Stimulated activated CD4-positive, alpha-beta T cell treated with anti-CD3 and anti-CD28 coated beads, Interleukin-2, amount 100 ng/mL, for 4 hours (primary cell): ENCODE results near the gene ZNF488.
"Not testable (repeated sequence)": the region's sequence is repeated elsewhere in the genome, so short reads cannot be mapped to it uniquely, and the experiment has no call there.

Source experiments
- DNase-seq: peaks from one replicate; pipeline ENCODE4 v3.0.0-alpha.2; 2020; ENCODE audit warnings: low read depth

Gene ZNF488

DNA sequence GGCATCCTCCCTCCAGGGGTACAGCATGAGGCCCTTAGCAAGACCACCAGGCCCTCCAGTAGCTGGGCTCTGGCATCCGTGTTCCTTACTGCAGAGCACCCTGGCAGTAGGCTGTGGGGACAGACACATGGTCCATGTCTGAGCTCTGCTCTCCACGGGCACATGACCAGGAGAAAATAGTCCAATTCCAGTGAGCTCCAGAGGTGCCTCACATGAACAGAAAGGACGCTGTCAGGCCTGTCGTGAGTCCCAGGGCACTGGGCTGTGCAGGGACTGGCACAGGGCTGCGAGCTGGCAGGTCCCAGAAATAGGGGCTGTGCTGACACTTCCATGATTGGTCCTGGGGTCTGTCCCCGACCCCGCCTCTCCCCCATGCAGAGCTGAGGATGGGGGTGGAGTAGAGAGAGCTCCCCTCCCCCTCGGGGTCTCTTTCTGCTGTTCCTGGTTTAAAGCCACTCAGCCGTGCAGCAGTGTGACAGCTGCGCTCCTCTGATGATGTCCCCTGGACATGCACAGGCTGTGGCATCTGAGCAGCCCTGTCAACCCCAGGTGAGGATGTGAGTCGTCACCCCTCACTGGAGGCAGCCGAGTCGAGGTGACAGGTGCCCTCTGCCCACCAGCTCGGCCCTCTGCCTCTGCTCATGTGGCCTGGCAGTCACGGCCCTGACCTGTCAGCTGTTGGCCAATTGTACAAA is 25.2 kb upstream of the ZNF488 start:
- no peak for DNase-seq

DNA sequence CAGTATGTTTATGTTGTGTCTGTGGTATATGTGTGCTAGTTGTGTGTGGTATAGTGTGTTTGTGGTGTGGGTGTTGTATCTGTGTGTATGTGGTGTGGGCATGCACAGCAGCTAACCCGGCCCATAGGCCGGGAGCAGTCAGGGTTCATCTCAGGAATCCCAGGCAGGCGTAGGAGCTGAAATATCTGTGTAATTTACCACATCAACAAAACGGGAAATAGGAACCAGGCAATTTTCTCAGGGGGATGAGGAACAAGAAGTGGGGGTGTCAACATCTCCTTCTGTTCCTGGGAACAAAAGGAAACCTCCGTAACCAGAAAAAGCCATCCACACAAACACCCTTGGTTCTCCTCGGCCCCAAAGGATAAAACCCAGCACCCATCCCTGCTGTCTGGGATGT is 24.5 kb upstream of the ZNF488 start:
- no peak for DNase-seq

DNA sequence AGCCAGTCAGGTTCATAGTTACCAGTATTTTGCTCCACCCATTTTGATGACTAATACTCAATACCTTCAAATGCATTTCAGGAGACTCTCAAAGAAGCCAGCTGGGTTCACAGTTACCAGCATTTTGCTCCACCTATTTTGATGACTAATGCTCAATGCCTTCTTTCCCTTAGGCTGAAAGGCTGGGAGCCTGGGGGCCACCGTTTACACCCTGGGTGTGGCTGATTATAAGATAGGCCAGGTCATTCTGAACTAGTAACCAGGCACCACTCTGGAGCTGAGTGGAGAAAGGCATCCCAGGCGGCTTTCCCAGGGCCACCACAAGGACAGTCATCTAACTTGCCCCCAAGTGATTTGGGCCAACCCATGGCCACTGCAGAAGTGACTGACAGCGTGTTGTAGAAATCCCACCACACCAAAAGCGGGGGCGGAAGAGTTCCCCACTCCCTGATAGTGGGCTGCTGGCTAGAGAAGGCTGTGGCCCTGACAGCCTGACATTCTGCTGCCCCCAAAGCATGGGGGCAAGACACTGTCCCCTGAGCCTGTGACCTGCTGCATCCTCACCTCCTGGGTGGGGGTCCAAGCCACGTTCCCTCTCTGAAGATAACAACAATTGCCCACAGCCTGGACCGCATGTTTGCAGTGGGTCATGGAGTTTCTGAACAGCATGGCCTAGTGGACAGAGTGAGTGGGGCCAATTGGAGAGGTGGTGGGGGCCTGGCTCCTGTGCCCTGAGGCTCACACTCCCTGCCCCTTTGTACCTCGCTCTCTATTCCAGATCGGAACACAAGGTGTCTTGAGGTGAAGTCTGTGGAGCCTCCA is 23.0 kb upstream of the ZNF488 start:
- no peak for DNase-seq

DNA sequence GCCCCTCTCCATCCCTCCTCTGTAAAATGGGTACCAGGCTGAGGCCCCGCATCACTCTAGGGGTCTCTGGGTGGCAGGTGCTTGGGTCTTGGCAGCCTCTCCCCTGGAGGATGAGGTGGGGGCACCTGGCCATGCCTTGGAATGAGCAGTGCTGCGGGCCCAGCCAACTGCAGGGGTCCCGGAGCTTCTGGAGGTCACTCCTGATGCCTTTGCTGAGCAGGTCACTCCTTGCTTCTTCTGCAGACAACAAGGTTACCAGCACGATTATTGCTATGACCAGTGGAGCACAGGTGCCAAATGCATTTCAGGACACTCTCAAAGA is 22.4 kb upstream of the ZNF488 start:
- DNase-seq, result no peak

DNA sequence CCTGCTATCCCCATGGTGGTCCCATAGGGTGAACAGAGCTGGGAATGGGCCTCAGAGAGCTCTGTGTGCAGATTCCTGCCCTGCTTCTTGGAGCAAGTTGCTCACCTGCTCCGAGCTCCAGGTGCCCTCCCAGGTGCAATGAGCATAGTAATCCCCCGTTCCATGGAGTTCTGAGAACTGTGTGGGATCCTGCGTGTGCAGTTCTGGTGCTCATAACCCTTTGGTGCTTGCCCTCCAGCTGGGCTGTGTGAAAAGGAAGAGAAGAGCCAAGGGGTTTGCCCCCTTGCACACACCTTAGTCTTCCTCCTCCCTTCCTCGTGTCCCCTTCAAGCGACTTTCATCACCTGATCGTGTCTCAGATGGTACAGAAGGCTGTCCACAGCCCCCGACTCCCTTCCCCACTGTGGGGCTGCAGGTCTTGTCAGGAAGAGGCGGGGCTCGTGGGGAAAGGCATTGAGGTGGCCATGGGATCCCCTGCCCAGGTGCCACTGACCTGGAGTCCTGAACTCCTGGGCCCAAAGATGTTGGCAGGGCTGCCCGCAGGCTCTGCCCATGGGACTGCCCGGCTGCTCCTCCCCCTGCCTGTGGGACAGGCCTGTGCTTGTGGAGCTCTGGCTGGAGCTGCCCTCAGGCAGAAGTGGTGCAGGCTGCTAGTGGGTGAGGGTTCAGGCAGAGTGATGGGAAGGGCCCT is 21.9 kb upstream of the ZNF488 start:
- no peak for DNase-seq

DNA sequence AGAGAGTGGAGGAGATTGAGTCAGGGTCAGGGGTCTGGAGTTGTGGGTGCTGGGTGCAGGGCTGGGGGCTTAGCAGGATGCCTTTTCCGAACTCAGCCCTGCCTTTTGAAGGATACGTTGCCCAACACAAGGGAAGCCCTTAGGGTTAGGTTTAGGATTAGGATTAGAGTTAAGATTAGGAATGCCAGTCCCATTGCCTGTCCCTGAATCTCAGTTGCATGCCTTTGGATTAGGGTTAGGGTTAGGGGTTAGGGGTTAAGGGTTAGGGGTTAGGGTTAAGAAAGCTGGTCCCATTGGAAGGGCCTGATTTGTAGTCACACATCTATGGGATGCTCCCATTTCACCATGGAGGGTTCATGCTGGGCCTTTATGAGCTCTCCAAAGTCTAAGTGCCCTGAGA is 20.8 kb upstream of the ZNF488 start:
- no peak for DNase-seq

DNA sequence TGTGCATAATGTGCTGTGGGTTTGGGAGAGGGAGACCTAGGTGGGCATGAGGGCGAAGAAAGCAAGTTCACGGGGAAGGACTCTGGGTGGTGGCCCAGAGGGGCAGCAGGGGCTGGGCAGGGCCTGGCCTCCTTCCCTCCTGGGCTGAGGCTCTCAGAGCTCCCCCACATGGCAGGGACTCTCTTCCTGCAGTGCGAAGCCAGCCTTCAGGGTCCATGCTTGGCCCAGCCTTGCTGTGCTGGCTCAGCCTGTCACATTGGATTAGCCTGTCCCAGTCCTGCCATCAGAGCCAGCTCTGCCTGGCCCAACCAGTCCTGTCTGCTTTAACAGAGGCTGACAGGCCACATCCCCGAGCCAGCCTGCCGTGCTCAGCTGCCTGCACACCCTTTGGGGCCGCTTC is 20.4 kb upstream of the ZNF488 start:
- no peak for DNase-seq

DNA sequence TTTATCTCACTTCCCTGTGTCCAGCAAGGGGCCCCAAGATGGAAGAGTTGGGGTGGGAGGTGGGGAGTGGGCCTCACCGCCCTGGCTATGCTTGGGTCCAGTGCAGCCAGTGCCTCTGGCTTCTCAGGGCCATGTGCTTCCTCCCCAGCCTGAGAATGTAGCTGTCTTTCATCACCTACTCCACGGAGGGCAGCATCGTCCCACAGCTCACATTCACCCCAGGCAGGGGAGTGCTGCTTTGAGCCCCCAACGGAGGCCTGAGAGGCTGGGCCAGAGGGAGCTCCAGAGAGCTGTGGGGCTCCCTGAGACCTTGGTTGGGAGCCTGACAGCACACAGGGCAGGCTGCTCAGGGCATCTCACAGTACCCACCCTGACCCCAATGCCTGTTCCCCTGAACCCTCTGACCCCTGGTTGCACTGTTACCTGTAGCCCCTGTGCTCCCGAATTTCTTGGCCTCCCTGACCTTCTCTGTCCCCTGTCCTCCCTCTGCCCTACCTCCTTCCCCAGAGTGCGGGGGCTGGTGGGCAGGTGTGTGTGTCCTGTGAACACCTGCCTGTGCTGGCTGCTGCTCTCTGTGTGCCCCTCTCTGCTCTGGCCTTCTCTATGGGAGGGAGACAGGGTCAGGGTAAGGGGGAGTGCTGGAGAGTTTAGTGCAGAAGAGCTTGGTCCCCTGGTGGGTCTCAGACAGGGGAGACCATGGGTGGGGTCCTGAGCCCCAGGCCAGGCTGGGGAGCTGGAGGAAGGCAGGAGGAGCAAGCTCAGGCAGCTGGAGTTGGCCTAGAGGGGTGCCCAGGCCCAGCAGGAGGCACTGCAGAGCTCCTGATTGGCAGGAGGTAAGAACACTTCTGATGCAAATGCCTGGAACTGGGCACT is 19.6 kb upstream of the ZNF488 start:
- DNase-seq, result no peak

DNA sequence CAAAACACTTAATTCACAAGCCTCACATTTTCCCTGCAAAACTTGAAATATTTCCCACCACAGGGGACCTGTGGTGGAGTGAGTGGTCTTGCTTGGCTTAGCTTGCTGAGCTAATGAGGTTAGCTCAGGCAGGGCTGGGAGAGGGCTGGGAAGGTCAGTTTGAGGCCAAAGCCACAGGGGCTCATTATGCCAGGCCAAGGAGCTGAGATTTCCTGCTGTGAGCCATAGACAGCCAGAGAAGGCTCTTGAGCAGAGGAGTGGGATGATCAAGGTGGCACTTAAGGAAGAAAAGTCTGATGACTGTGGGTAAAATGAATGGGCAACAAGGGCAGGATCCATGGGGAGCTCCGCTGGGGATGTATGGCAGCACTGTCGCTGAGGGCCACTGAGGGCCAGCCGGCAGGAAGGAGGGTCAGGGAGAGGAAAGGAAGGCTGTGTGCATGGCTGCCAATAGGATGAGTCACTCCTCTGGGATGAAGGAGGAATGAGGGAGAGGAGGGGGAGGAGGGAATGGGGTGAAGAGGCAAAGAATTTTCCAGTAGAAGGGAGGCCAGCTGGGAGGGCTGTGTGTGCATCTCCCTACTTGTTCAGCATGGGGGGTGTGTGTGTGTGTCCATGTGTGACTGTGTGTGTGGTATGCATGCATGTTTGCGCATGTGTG is 18.7 kb upstream of the ZNF488 start:
- DNase-seq, result no peak

DNA sequence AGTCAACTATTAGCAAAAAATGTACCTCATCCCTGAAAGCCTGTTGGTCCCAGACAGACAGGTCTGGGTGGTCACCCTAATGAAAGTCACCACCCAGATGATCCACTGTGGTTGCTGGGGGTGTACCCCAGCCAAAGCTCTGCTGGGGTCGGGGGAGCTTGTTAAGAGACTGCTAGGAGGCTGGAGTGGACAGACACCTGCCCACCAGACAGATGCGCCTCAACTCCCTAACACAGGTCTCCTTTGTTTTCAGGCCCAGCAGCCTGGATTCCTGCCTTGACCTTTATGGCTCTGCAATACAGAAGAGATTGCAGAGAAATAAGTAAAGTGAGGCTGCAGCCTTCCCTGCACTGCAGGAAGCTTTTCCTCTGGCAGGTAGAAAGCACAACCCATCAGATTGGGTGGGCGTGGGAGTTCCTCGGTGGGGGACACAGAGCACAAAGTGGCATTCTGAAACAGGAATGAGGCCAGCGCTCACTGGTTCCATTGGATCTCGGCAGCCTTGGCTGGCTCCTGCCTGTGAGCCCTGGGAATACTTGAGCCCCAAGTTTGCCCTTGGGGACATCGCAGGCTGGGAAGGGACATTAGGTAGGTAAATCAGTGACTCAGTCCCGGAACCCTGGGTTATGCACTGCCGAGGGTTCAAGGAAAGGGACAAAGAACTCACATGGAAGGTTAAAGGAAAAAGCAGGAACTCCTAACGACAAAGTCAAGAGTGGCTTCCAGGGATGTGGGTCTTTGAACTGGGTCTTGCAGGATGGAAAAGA is 18.0 kb upstream of the ZNF488 start:
- no peak for DNase-seq

DNA sequence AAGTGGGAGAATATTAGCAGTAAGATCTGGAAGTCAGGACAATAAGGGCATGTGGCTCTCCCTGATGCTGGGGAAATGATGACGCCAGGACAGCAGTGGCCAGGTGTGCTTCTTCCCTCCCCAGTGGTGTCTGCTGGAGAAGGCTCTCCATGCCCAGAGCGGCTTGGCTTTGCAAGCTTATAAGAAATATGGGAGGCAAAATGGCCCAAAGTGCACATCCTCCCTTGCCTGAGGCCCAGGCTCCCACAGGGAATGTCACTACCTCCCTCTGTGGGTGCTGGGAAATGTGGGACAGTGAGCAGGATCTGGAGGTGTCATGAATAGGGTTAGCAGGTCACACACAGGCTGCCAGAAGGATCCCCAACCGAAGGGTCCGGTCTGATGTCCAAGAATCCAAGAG is 17.1 kb upstream of the ZNF488 start:
- DNase-seq, result no peak

DNA sequence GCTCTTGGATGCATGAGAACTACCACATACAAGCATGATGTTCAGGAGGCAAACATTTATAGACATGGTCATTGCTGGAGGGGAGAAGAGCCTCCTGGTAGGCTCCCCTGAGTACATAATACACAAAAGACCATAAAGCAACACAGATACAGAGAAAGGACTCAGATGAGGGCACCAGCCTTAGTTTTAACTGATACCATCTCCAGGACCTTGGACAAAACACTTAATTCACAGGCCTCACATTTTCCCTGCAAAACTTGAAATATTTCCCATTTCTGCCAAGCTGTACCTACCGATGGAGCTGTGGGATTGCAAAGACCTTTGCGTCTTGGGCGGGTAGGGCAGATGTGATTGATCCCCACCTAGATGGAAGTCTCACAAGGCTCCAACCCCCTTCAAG is 16.7 kb upstream of the ZNF488 start:
- no peak for DNase-seq

DNA sequence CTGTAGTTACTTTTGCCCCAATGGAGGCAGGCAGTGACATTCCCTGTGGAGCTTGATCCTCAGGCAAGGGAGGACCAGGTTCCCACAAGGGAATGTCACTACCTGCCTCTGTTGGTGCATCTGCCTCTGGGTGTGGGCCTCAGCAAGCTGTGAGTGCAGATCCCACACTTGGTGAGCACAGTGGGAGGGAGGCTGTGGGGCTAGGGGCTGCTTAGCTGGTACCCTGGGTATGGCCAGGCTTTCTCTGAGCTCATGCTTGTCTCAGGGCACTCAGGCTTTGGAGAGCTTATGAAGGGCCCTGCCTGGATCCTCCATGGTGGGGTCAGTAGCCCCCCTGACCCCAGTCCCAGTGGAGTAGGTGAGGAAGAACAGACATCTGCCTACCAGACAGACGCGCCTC is 16.2 kb upstream of the ZNF488 start:
- DNase-seq, result no peak

DNA sequence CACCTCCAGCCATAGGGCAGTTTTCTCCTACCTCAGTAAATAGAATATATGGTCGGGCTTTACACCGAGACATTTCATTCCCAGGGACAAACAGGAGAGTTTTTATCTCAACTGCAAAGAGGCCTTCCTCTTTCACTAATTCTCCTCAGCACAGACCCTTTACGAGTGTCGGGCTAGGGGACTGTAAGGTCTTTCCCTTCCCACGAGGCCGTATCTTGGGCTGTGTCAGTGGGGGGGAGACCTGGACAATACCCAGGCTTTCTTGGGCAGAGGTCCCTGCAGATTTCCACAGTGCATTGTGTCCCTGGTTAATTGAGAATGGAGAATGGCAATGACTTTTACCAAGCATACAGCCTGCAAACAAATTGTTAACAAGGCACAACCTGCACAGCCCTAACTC is 13.2 kb upstream of the ZNF488 start:
- no peak for DNase-seq

DNA sequence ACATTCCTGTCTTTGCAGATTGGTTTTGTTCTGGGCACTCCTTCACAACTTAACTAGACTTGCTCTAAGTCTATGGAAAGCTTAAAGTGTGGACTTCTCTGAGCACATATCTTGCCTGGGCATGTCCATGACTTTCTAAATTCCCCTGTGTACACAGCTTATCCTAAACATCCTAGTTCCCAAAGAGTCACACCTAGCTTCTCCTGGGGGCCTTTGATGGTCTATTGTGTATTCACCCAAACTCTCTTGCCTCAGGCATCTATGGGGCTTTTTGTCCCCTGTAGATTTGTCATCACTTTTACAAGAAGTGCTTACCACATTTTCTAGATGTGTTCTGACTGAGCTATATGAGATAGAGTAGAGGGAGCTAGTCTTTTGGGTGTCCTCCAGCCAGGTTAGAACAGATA is 12.2 kb upstream of the ZNF488 start:
- DNase-seq, result no peak

DNA sequence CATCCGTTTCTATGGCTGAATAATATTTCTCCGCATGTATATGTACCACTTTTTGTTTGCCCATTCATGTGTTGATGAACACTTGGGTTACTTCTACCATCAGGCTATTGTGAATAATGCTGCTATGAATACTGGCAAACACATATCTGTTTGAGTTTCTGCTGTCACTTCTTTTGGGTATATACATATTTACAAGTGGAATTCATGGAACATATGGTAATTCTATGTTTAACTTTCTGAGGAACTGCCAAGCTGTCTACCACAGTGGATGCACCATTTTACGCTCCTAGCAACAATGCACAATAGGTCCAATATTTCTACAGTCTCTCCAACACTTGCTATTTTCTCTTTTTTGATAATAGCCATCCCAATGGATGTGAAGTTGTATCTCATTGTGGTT is 5.5 kb upstream of the ZNF488 start:
- DNase-seq, result no peak

DNA sequence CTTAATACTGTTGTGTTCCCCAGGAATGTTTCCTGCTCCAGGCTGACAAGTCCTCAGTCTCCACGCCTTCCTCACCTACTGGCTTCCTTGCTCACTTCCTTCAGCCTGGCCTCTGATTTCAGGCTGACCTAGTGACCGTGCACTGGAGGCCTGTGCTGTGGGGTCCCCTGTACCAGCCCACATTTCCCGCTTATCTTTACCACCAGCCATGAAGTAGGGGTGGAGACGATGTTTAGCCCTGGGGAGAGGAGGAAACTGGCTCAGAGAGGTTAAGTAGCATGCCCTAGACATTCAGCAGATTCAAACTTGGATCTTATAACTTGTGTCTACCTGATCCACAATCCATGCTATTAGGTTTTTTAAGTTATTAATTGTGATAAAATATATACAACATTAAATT is 4.8 kb upstream of the ZNF488 start:
- DNase-seq, result no peak

DNA sequence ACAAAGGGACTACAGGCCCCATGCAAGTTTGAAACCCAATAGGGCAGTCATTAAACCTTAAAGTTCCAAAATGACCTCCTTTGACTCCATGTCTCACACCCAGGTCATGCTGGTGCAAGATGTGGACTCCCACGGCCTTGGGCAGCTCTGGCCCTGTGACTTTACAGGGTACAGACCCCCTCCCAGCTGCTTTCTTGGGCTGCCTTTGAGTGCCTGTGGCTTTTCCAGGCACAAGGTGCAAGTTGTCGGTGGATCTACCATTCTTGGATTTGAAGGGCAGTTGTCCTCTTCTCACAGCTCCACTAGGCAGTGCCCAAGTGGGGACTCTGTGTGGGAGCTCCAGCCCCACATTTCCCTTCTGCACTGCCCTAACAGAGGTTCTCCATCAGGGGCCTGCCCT is 2.0 kb upstream of the ZNF488 start:
- DNase-seq, result not testable (repeated sequence)

DNA sequence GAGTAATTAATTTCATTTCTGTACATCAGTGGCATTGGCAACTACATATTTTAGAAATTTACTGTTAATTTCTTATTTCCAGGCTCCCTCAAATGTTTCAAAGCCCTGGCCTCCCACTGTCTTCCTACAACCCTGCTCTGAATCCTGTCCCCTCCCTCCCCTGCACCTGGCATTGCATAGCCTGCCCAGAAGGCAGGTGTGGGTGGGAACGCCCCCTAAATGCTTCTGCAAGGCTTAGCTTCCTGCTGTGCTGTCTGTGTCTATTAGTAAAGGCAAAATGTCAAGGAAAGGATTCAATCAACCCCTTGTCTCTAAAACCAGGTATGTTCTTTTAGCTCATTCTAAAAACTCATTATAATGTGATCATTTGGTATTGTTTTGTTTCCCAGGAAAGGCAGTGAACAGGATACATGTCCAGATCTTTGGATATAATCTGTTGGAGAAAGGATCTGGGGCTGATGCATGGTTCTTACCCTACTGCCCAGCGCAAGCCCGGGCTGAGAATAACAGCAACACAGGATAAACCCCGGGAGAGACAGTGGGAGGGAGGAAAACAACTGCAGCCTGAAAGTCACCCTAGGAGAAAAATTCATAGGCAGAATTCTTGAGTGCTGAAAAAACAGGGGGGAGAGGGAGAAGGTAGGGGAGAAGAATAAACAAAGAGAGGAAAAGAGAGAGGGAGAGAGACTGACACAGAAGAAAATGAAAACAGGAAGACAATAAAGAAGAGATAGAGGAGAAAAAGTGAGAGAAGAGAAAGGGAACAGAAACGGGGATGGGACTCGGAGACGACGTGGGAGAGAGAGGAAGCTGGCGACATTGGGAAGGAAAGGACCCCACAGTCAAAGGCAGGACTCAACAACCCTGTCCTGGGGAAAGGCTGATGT is 589 bp downstream of the ZNF488 start:
- DNase-seq, result no peak
